Type B pancreatic cell (in vitro differentiated cells): ENCODE measurements around the gene BICD1. TPM values are rescaled to one million over a fixed set of nuclear protein-coding genes. Genes with fewer than 3 reads are reported as not detected.

Source experiments
- DNase-seq: peaks from one replicate; pipeline ENCODE4 v3.0.0; 2021; ENCODE audit warnings: mixed read lengths; ENCODE audit not compliant: unreplicated experiment; ENCODE audit errors: extremely low spot score
- H3K27ac Mint-ChIP-seq: 2 replicates; pipeline ENCODE4 v1.8.0; 2021; ENCODE audit warnings: mild to moderate bottlenecking, mixed read lengths
- H3K27me3 Mint-ChIP-seq: 2 replicates; pipeline ENCODE4 v1.8.0; 2021; ENCODE audit warnings: mixed read lengths
- H3K36me3 Mint-ChIP-seq: 2 replicates; pipeline ENCODE4 v1.8.0; 2021; ENCODE audit warnings: mixed read lengths
- H3K4me1 Mint-ChIP-seq: one replicate; pipeline ENCODE4 v1.8.0; 2021; ENCODE audit warnings: mixed read lengths; ENCODE audit not compliant: unreplicated experiment
- H3K4me3 Mint-ChIP-seq: 2 replicates; pipeline ENCODE4 v1.8.0; 2021; ENCODE audit warnings: mild to moderate bottlenecking, mixed read lengths
- H3K9me3 Mint-ChIP-seq: 2 replicates; pipeline ENCODE4 v1.8.0; 2021; ENCODE audit warnings: mixed read lengths
- CTCF ChIP-seq: fragments of 200-600 bp; sonication (generic); conservative IDR thresholded peaks from 2 replicates; pipeline ENCODE4 v1.5.0; 2021; ENCODE audit warnings: antibody characterized with exemption, mild to moderate bottlenecking
- total RNA-seq: library from RNA; stranded (reverse); gene quantifications from 2 replicates; pipeline ENCODE4 v1.2.1, GENCODE V29; 2021; ENCODE audit warnings: low replicate concordance

BICD1 gene
- total RNA-seq, 1 donor from 2014 or later = 37.7 TPM

DNA sequence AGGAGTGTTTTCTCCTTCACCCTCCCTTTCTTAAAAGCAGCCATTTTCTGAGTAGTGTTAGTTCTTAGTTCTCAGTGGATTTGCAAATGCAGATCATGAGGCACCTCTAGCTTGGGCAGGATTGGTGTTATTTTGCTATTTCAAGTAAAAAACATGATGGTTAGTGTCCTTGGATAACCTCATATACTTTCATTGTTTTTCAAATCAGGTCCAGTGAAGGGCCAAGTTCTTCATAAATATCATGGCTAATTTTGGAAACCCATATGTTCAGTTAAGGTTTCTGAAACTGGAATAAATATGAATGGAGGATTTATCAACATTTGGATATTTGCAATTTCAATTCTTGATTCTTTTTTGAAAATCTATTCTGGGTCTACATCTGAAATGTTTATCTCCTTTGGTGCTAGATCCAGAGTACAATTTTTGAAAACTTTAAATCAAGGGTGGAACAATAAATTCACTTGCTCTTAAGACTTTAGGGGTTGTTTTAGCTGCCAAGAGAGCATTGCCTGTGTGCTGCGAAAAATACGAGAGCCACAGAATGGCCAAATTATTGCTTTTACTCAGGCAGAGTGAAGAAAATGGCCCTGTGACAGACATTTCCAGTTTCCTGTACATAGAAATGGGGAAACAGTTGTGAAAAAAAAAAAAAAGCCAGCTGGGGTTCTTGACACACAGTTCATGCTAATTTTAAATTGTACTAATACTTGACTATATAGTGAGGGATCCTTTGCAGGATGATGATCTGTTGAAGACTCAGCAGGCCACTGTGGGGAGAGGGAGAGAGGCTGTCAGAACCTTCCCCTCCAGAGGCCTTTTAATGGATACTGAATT is 104.6 kb downstream of the BICD1 start:
- DNase-seq = no peak
- Mint-ChIP-seq H3K9me3 (no peaks in the 10 kb centered on the region), H3K27me3 (no peaks in the 10 kb centered on the region), H3K4me1 (no peaks in the 10 kb centered on the region), H3K36me3 (peaks cover 26% of the 10 kb centered on the region), H3K4me3 (no peak overlapping the region), H3K27ac (peak overlapping the region; percentile 14)
- TF ChIP-seq CTCF = no peak

GRCh38 chr12:32211900-32212156 is 105.2 kb downstream of the BICD1 start:
- no peak for DNase-seq
- Mint-ChIP-seq H3K4me3 (no peak overlapping the region), H3K9me3 (no peaks in the 10 kb centered on the region), H3K4me1 (no peaks in the 10 kb centered on the region), H3K27ac (peak overlapping the region; percentile 14), H3K27me3 (no peaks in the 10 kb centered on the region), H3K36me3 (peaks cover 26% of the 10 kb centered on the region)
- TF ChIP-seq CTCF = no peak

- Mint-ChIP-seq H3K27me3 (no peaks in the 10 kb centered on the region), H3K27ac (no peak overlapping the region), H3K4me1 (no peaks in the 10 kb centered on the region), H3K4me3 (no peak overlapping the region), H3K9me3 (no peaks in the 10 kb centered on the region), H3K36me3 (peaks cover 42% of the 10 kb centered on the region)
- DNase-seq = no peak
- no peak for TF ChIP-seq CTCF
Observed at GRCh38 chr12:32214723-32215122, 108.1 kb downstream of the BICD1 start.

- H3K9me3 Mint-ChIP-seq = no peaks in the 10 kb centered on the region
- no peak overlapping the region for H3K4me3 Mint-ChIP-seq
- no peaks in the 10 kb centered on the region for H3K27me3 Mint-ChIP-seq
- TF ChIP-seq CTCF = no peak
- no peak overlapping the region for H3K27ac Mint-ChIP-seq
- H3K36me3 Mint-ChIP-seq = peaks cover 32% of the 10 kb centered on the region
- DNase-seq = no peak
- no peaks in the 10 kb centered on the region for H3K4me1 Mint-ChIP-seq
Observed at GRCh38 chr12:32217354-32218310, 111.0 kb downstream of the BICD1 start.

DNA sequence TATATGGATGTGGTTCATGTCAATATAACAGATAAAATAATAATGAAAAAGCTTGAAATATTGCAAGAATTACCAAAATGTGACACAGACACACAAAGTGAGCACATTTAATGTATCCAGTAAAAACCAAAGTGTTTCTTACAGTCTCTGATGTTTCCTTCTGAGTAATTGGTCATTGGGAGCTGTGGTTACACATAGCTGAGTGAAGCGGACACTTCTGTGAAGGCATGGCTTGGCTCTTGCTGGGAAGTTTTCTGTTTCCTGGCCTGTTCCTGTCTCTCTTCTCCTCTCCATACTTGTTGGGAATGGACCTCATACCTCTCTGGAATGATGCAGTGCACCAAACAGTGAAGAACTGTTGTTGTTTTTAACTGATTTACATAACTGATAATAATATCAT is 117.3 kb downstream of the BICD1 start:
- TF ChIP-seq CTCF = no peak
- Mint-ChIP-seq H3K9me3 (no peaks in the 10 kb centered on the region), H3K27ac (no peak overlapping the region), H3K4me3 (no peak overlapping the region), H3K36me3 (peaks cover 21% of the 10 kb centered on the region), H3K4me1 (no peaks in the 10 kb centered on the region), H3K27me3 (no peaks in the 10 kb centered on the region)
- DNase-seq = no peak
